GM13977 (cell line): ENCODE results near the gene VAT1L.

Experiments
- DNase-seq: peaks from one replicate; pipeline ENCODE4 v3.0.0; 2012; ENCODE audit warnings: low spot score
- CTCF ChIP-seq: IDR thresholded peaks from 2 replicates; pipeline ENCODE4 v1.5.1; 2012; ENCODE audit warnings: mild to moderate bottlenecking, control low read depth; ENCODE audit not compliant: insufficient read depth; ENCODE audit errors: extremely low read depth, missing control alignments
- in situ Hi-C: fragments of 300-500 bp; cut with MboI; formaldehyde crosslinking; loops from one replicate; pipeline ENCODE4 v1.12.0; 2022; ENCODE audit warnings: low sequenced_read_pairs, low pct_unique_long_range_greater_than_20kb, mixed read lengths, inconsistent platforms; ENCODE audit not compliant: unreplicated experiment

VAT1L gene

DNA sequence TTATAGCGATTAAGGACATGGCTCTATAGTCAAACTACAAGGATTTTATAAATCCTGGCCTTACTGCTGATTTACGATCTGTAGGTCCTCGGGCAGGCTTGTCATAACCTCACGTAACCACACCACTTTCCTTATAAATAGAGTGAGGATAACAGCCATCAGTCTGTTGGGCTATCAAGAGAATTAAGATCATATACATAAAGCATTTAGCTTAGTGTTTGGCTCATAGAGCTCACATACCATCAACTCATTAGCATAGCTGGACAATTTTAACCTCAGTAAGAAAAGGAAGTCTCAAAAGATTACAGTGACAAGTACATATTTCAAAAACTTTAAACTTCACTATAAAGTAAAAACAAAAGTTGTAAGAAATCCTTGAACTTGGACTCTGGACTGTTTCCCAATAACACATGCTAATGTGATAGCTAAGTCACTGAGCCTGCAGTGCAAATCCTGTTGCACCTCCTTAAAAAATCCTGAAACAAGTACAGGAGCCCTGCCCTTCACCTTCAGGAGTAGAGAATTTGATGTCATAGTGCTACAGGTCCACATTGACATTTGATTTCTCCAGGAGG lies 213.2 kb downstream of the VAT1L start:
- in situ Hi-C loops, result no loop called here
- TF ChIP-seq CTCF, result no peak
- DNase-seq, result no peak

GRCh38 chr16:78002915-78003538 lies 214.7 kb downstream of the VAT1L start:
- peak; percentile 83 for DNase-seq
- in situ Hi-C loops, result no loop called here
- TF ChIP-seq CTCF, result peak; percentile 87

- no peak for DNase-seq
- in situ Hi-C loops, result no loop called here
These were observed 216.2 kb downstream of the VAT1L start for GRCh38 chr16:78004517-78004916.

DNA sequence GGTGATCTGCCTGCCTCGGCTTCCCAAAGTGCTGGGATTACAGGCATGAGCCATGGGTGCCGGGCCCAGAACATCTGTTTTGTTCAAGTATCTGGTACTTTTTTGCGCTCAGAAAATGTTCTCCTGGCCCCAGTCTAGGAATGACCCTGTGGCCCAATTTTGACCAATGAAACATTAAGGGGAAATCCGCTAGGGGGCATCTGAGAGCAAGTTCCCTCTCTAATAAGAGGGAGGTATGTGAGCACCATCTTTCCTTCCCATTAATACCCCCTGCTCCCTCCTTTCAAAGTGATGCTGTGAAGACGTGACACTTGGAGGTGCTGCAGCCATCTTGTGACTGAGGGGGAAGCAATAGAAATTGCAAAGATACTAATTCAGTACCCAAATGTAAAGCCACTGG lies 217.5 kb downstream of the VAT1L start:
- peak; percentile 29 for DNase-seq
- TF ChIP-seq CTCF, result peak; percentile 44
- in situ Hi-C loops, result no loop called here

More at GRCh38 chr16:78004517-78004916, 216.2 kb downstream of the VAT1L start:
- no peak for TF ChIP-seq CTCF

- TF ChIP-seq CTCF, result no peak
- DNase-seq, result no peak
- in situ Hi-C loops, result no loop called here
These were observed 218.8 kb downstream of the VAT1L start for GRCh38 chr16:78007121-78007520.

GRCh38 chr16:78022347-78023060 lies 234.1 kb downstream of the VAT1L start, which contains the start of gene CLEC3A:
Gene CLEC3A (plus strand): TSS chr16:78022548. CDS start chr16:78022627, 79 bp downstream.
- TF ChIP-seq CTCF, result no peak
- in situ Hi-C loops, result no loop called here

More at GRCh38 chr16:78022347-78023060, 234.1 kb downstream of the VAT1L start, which contains the start of gene CLEC3A:
- no peak for DNase-seq
